HG03565 (cell line): ENCODE measurements around the gene SPIB.
"Not testable (repeated sequence)": the region's sequence is repeated elsewhere in the genome, so short reads cannot be mapped to it uniquely, and the experiment has no call there.

Experiments
- ATAC-seq: cut with Tn5 transposase; IDR thresholded peaks from one replicate; pipeline ENCODE4 v1.9.1; 2021; ENCODE audit warnings: mild to moderate bottlenecking, moderate library complexity; ENCODE audit not compliant: unreplicated experiment

The SPIB gene

GRCh38 chr19:50465986-50466705 lies 47.4 kb downstream of the SPIB start:
- no peak for ATAC-seq

- ATAC-seq: no peak
These were observed 47.9 kb downstream of the SPIB start for GRCh38 chr19:50466706-50467039.

GRCh38 chr19:50467566-50467965 lies 48.8 kb downstream of the SPIB start:
- ATAC-seq: no peak

- no peak for ATAC-seq
These were observed 50.1 kb downstream of the SPIB start for GRCh38 chr19:50468818-50469217.

GRCh38 chr19:50473336-50473735 lies 54.6 kb downstream of the SPIB start:
- ATAC-seq: not testable (repeated sequence)

GRCh38 chr19:50475101-50475568 lies 56.4 kb downstream of the SPIB start:
- ATAC-seq: no peak

GRCh38 chr19:50475736-50476223 lies 57.0 kb downstream of the SPIB start:
- ATAC-seq: no peak

- peak; percentile 77 for ATAC-seq
These were observed 57.6 kb downstream of the SPIB start, which contains the start of the genes EMC10 and GARIN5A for GRCh38 chr19:50476224-50476906. Gene EMC10 (plus strand): TSS chr19:50476507. CDS start chr19:50476545, 38 bp downstream. Gene GARIN5A (minus strand): TSS chr19:50476848. CDS start chr19:50476388, 460 bp downstream.

GRCh38 chr19:50476907-50477238 lies 58.1 kb downstream of the SPIB start:
- ATAC-seq: no peak

GRCh38 chr19:50477751-50478515 lies 59.2 kb downstream of the SPIB start:
- no peak for ATAC-seq

- ATAC-seq: no peak
These were observed 60.4 kb downstream of the SPIB start for GRCh38 chr19:50478901-50479715.

GRCh38 chr19:50479761-50480251 lies 61.1 kb downstream of the SPIB start:
- ATAC-seq: no peak

GRCh38 chr19:50480281-50481111 lies 61.8 kb downstream of the SPIB start:
- ATAC-seq: no peak
